Measurements from ENCODE around the gene LTBP4.

DNA sequence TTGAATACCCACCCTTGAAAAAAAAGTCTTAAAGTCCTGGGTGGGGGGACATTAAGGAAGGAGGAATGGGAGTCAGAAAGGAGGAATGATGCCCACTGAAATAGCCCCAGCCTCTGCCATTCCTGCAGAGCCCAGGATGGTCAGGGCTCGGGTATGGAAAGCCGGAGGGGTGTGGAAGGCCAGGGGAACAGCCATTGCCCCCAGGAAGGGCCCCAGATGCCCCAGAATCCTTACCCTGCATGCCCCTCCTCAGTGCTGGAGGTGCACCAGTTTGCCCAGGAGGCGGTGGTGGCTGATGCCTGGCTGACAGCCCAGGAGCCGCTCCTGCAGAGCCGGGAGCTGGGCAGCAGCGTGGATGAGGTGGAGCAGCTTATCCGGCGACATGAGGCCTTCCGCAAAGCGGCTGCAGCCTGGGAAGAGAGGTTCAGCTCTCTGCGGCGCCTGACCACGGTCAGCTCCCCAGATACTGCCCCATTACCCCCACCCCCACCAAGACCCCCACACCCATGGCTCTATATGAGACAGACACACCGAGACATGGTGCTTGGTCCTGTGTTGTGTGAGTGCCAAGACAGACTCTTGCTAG, 35.2 kb upstream of the LTBP4 start:
- TF ChIP-seq POLR2A (IDR thresholded peaks at IDR 0.05) (no peak), CTCF (IDR thresholded peaks at IDR 0.05 in 8 of 11, conservative IDR thresholded peaks at IDR 0.05 in 3 of 11) (no peak), POLR2AphosphoS5 (IDR thresholded peaks at IDR 0.05) (no peak)

All from spleen (tissue), 7 donors.